IMR-90 (cell line): ENCODE data around the gene SLC22A5. TPM values are rescaled to one million over a fixed set of nuclear protein-coding genes. Genes with fewer than 3 reads are reported as not detected.

ENCODE experiments used
- ATAC-seq: fragments of 200-7000 bp; cut with Tn5 transposase; 2 replicates; pipeline ENCODE4 v1.9.1; 2020; ENCODE audit warnings: low read depth, mild to moderate bottlenecking, moderate library complexity
- BruUV-seq: library from RNA; stranded (reverse); fragments of 400-500 nt; replicated peaks from 2 replicates; lab custom pipeline; 2021; lab: Mats Ljungman, UMichigan
- CTCF ChIA-PET: fragments of 300-600 bp; formaldehyde crosslinking; extraction: SDS; loops from one replicate; lab custom pipeline; 2021; ENCODE audit warnings: antibody characterized with exemption; lab: Yijun Ruan, JAX
- POLR2A ChIA-PET: fragments of 300-600 bp; sonication (Branson Sonifier 250); formaldehyde crosslinking; loops from one replicate; lab custom pipeline; 2022; ENCODE audit warnings: antibody characterized with exemption; ENCODE audit not compliant: unreplicated experiment; lab: Charles Lee
- DNase-seq: peaks from one replicate; pipeline ENCODE4 v3.0.0; 2013
- H2AFZ ChIP-seq: replicated peaks from 2 replicates; pipeline ENCODE3; 2013; ENCODE audit warnings: low read length, mild to moderate bottlenecking; ENCODE audit not compliant: poor library complexity
- H2AK5ac ChIP-seq: 2 replicates; pipeline ENCODE4 v1.6.1; 2013; ENCODE audit warnings: low read depth, low read length, inconsistent platforms
- H2AK9ac ChIP-seq: replicated peaks from 2 replicates; pipeline ENCODE3; 2013; ENCODE audit warnings: mild to moderate bottlenecking, low read depth, low read length, moderate library complexity; ENCODE audit not compliant: poor library complexity
- H2BK120ac ChIP-seq: 2 replicates; pipeline ENCODE4 v1.6.1; 2013; ENCODE audit warnings: low read depth, low read length, inconsistent platforms
- H2BK15ac ChIP-seq: 3 replicates; pipeline ENCODE4 v1.6.1; 2013; ENCODE audit warnings: low read depth, low read length, inconsistent platforms
- H2BK20ac ChIP-seq: 2 replicates; pipeline ENCODE4 v1.6.1; 2013; ENCODE audit warnings: low read depth, mild to moderate bottlenecking, inconsistent platforms, low read length, moderate library complexity
- H2BK5ac ChIP-seq: 2 replicates; pipeline ENCODE4 v1.6.1; 2013; ENCODE audit warnings: mild to moderate bottlenecking, low read depth, low read length, inconsistent platforms; ENCODE audit not compliant: poor library complexity, severe bottlenecking
- H3K14ac ChIP-seq: replicated peaks from 2 replicates; pipeline ENCODE4 v1.6.1; 2013; ENCODE audit warnings: low read depth, low read length, inconsistent platforms
- H3K18ac ChIP-seq: 2 replicates; pipeline ENCODE4 v1.6.1; 2013; ENCODE audit warnings: low read depth, low read length, control low read depth
- H3K23ac ChIP-seq: 2 replicates; pipeline ENCODE4 v1.6.1; 2013; ENCODE audit warnings: low read depth, low read length, inconsistent platforms
- H3K27ac ChIP-seq: 2 replicates; pipeline ENCODE4 v1.5.1; 2013; ENCODE audit warnings: mild to moderate bottlenecking, control low read depth, low read length; ENCODE audit not compliant: insufficient read depth
- H3K27me3 ChIP-seq: 2 replicates; pipeline ENCODE4 v1.6.1; 2013; ENCODE audit warnings: low read length; ENCODE audit not compliant: control insufficient read depth, insufficient read depth
- H3K36me3 ChIP-seq: 2 replicates; pipeline ENCODE4 v1.6.1; 2013; ENCODE audit warnings: low read length, mixed read lengths; ENCODE audit not compliant: control insufficient read depth, insufficient read depth
- H3K4ac ChIP-seq: 2 replicates; pipeline ENCODE4 v1.6.1; 2013; ENCODE audit warnings: low read depth, low read length, inconsistent platforms
- H3K4me1 ChIP-seq: 2 replicates; pipeline ENCODE4 v1.6.1; 2013; ENCODE audit warnings: low read length, mixed read lengths; ENCODE audit not compliant: control insufficient read depth, insufficient read depth
- H3K4me2 ChIP-seq: 2 replicates; pipeline ENCODE4 v1.6.1; 2013; ENCODE audit warnings: low read depth, mild to moderate bottlenecking, control low read depth, low read length, moderate library complexity
- H3K4me3 ChIP-seq: 2 replicates; pipeline ENCODE4 v1.5.1; 2013; ENCODE audit warnings: low read depth, mild to moderate bottlenecking, control low read depth, low read length, moderate library complexity; ENCODE audit not compliant: insufficient read depth
- H3K56ac ChIP-seq: 2 replicates; pipeline ENCODE4 v1.6.1; 2013; ENCODE audit warnings: low read length, inconsistent platforms; ENCODE audit not compliant: insufficient read depth; ENCODE audit errors: extremely low read depth
- H3K79me1 ChIP-seq, 2 experiments: 2 replicates each; pipeline ENCODE4 v1.6.1; 2013; ENCODE audit warnings: low read length in 2 of 2, inconsistent platforms in 1 of 2, low read depth in 1 of 2
- H3K9ac ChIP-seq: 2 replicates; pipeline ENCODE4 v1.6.1; 2013; ENCODE audit warnings: low read depth, low read length, control low read depth
- H3K9me1 ChIP-seq: 2 replicates; pipeline ENCODE4 v1.6.1; 2013; ENCODE audit warnings: low read length, inconsistent platforms; ENCODE audit not compliant: insufficient read depth
- H3K9me3 ChIP-seq: 2 replicates; pipeline ENCODE4 v1.6.1; 2013; ENCODE audit warnings: low read length; ENCODE audit not compliant: control insufficient read depth, insufficient read depth
- H4K20me1 ChIP-seq: 2 replicates; pipeline ENCODE4 v1.6.1; 2013; ENCODE audit warnings: low read length, inconsistent platforms; ENCODE audit not compliant: insufficient read depth
- H4K5ac ChIP-seq: 2 replicates; pipeline ENCODE4 v1.6.1; 2013; ENCODE audit warnings: mild to moderate bottlenecking, low read depth, low read length, control low read depth
- H4K8ac ChIP-seq, 2 experiments: 2 replicates each; pipeline ENCODE4 v1.6.1; 2013; ENCODE audit warnings: low read depth in 2 of 2, low read length in 2 of 2, control low read depth in 1 of 2, inconsistent platforms in 1 of 2
- H4K91ac ChIP-seq: 2 replicates; pipeline ENCODE4 v1.6.1; 2013; ENCODE audit warnings: low read depth, low read length, inconsistent platforms; ENCODE audit not compliant: insufficient read depth
- BHLHE40 ChIP-seq: fragments of 150-350 bp; IDR thresholded peaks from 2 replicates; pipeline ENCODE4 v1.6.1; 2016; ENCODE audit warnings: mild to moderate bottlenecking, low read depth, low read length
- CEBPB ChIP-seq: IDR thresholded peaks from 2 replicates; pipeline ENCODE4 v1.6.1; 2012; ENCODE audit warnings: low read depth, low read length, improper control_type of control experiment
- CHD1 ChIP-seq: IDR thresholded peaks from 2 replicates; pipeline ENCODE4 v1.6.1; 2012; ENCODE audit warnings: low read depth, low read length, improper control_type of control experiment
- CTCF ChIP-seq: conservative IDR thresholded peaks from 2 replicates; pipeline ENCODE4 v1.5.1; 2012; ENCODE audit warnings: mild to moderate bottlenecking, low read depth, low read length, improper control_type of control experiment
- ELK1 ChIP-seq: fragments of 150-350 bp; IDR thresholded peaks from 2 replicates; pipeline ENCODE4 v1.6.1; 2016; ENCODE audit warnings: low read depth, mild to moderate bottlenecking, low read length, moderate library complexity, borderline replicate concordance
- MAFK ChIP-seq: IDR thresholded peaks from 2 replicates; pipeline ENCODE4 v1.6.1; 2012; ENCODE audit warnings: low read depth, low read length, improper control_type of control experiment
- MAZ ChIP-seq: IDR thresholded peaks from 2 replicates; pipeline ENCODE4 v1.6.1; 2012; ENCODE audit warnings: low read depth, mild to moderate bottlenecking, low read length, improper control_type of control experiment, moderate library complexity, borderline replicate concordance
- MXI1 ChIP-seq: IDR thresholded peaks from 2 replicates; pipeline ENCODE4 v1.6.1; 2012; ENCODE audit warnings: low read depth, mild to moderate bottlenecking, low read length, moderate library complexity, borderline replicate concordance
- NFE2L2 ChIP-seq: fragments of 150-350 bp; IDR thresholded peaks from 2 replicates; pipeline ENCODE4 v1.6.1; 2016; ENCODE audit warnings: low read depth, mild to moderate bottlenecking, low read length
- POLR2A ChIP-seq: IDR thresholded peaks from 2 replicates; pipeline ENCODE4 v1.6.1; 2012; ENCODE audit warnings: mild to moderate bottlenecking, low read depth, low read length
- RAD21 ChIP-seq: IDR thresholded peaks from 2 replicates; pipeline ENCODE4 v1.6.1; 2012; ENCODE audit warnings: low read length, improper control_type of control experiment
- RCOR1 ChIP-seq: IDR thresholded peaks from 2 replicates; pipeline ENCODE4 v1.6.1; 2012; ENCODE audit warnings: mild to moderate bottlenecking, low read length, improper control_type of control experiment; ENCODE audit not compliant: insufficient replicate concordance
- RFX5 ChIP-seq: IDR thresholded peaks from 2 replicates; pipeline ENCODE4 v1.8.0; 2012; ENCODE audit warnings: low read depth, mild to moderate bottlenecking, low read length, moderate library complexity
- SMC3 ChIP-seq: fragments of 150-350 bp; IDR thresholded peaks from 2 replicates; pipeline ENCODE4 v1.6.1; 2016; ENCODE audit warnings: low read depth, mild to moderate bottlenecking, antibody characterized with exemption, low read length, moderate library complexity
- USF2 ChIP-seq: fragments of 150-350 bp; IDR thresholded peaks from 2 replicates; pipeline ENCODE4 v1.6.1; 2017; ENCODE audit warnings: mild to moderate bottlenecking, antibody characterized with exemption, low read length, low read depth
- WGBS, 2 experiments: methylation state at CpG; one replicate each; pipeline versions ENCODE4 v1.1.5 to v1.1.7; 2013; ENCODE audit warnings: missing lambda C conversion rate in 2 of 2; ENCODE audit not compliant: insufficient read length in 1 of 2; ENCODE audit errors: extremely low coverage in 2 of 2; 5-methylcytosine and 5-hydroxymethylcytosine counted together
- dilution Hi-C: fragments of 300-500 bp; cut with HindIII; formaldehyde crosslinking; loops from one replicate; pipeline ENCODE4 v1.14.3; 2018; ENCODE audit warnings: low sequenced_read_pairs; ENCODE audit not compliant: unreplicated experiment
- in situ Hi-C: fragments of 300-500 bp; cut with MboI; formaldehyde crosslinking; loops from 3 replicates; pipeline ENCODE4 v1.14.3; 2019; ENCODE audit warnings: low sequenced_read_pairs, inconsistent platforms, mixed read lengths
- intact Hi-C: fragments of 100-400 bp; cut with micrococcal nuclease; formaldehyde crosslinking; loops from 2 replicates; pipeline ENCODE4 v1.10.0; 2022
- polyA plus RNA-seq, 3 experiments: library from polyadenylated mRNA; depleted of rRNA; stranded (reverse); fragments of >200 nt; gene quantifications; 2 replicates each; pipeline ENCODE4 v1.2.3, GENCODE V29; 2012; ENCODE audit warnings: low replicate concordance in 1 of 3
- total RNA-seq: library from RNA; depleted of rRNA; stranded (reverse); fragments of >200 nt; gene quantifications from 2 replicates; pipeline ENCODE4 v1.2.3, GENCODE V29; 2012

The SLC22A5 gene
- total and polyA plus RNA-seq, 2 of the 4 experiments (the other 2 are of a cell fraction) = 6.1 to 7.1 TPM

- Histone ChIP-seq H2AK5ac (no peak overlapping the region), H3K9me1 (peaks cover 21% of the 10 kb centered on the region), H3K14ac (no peak overlapping the region), H3K18ac (no peak overlapping the region), H3K27me3 (peaks cover 2% of the 10 kb centered on the region), H2BK20ac (no peak overlapping the region), H3K4me1 (peaks cover 23% of the 10 kb centered on the region), H3K56ac (no peak overlapping the region), H3K36me3 (peaks cover 4% of the 10 kb centered on the region; the same call in 1 of the 2 replicates), H4K8ac (no peak overlapping the region), H4K91ac (no peak overlapping the region), H2BK120ac (no peak overlapping the region), H2BK15ac (no peak overlapping the region), H3K79me1 (peaks cover 0 to 5% of the 10 kb centered on the region in 2 experiments; a peak in 1 of 4 replicates), H2BK5ac (no peak overlapping the region), H3K9me3 (no peaks in the 10 kb centered on the region), H2AK9ac (no peak overlapping the region), H4K5ac (no peak overlapping the region), H3K23ac (no peak overlapping the region), H3K27ac (no peak overlapping the region), H3K4me2 (no peak overlapping the region), H2AFZ (no peak overlapping the region), H4K20me1 (peaks cover 3% of the 10 kb centered on the region; the same call in 1 of the 2 replicates), H3K9ac (no peak overlapping the region), H3K4ac (no peak overlapping the region), H3K4me3 (no peak overlapping the region)
- POLR2A ChIA-PET = no interaction called here
- 100% methylated on average over 1 of the region's 8 CpGs; no CpG with 5 or more reads in 1 of the 2 experiments for WGBS, 2 experiments
- ATAC-seq (no peak), DNase-seq (no peak)
- dilution Hi-C loops (no loop called here), in situ Hi-C loops (no loop called here), intact Hi-C loops (no loop called here)
- no TSS peak for BruUV-seq
- TF ChIP-seq MAZ = no peak
- no peak for TF ChIP-seq NFE2L2
- TF ChIP-seq RFX5 = no peak
- no peak for TF ChIP-seq POLR2A
- TF ChIP-seq RCOR1 = no peak
- TF ChIP-seq RAD21 = no peak
- TF ChIP-seq MXI1 = no peak
- TF ChIP-seq CEBPB = no peak
- no peak for TF ChIP-seq BHLHE40
- TF ChIP-seq CTCF = no peak
- TF ChIP-seq SMC3 = no peak
- no peak for TF ChIP-seq CHD1
- no peak for TF ChIP-seq ELK1
- no peak for TF ChIP-seq MAFK
- no peak for TF ChIP-seq USF2
- CTCF ChIA-PET = interaction anchor here (0.6 kb wide), 1 partner anchor 199 kb away, joined by 3 read pairs; no protein-coding TSS in a partner anchor
Measured at GRCh38 chr5:132392411-132392810, 22.9 kb downstream of the SLC22A5 start.
